HepG2 (cell line): Measurements from ENCODE around the gene IGFN1.

Experiments used
- ATM ChIP-seq: fragments of 450-650 bp; IDR thresholded peaks from 2 replicates; pipeline ENCODE4 v1.7.1; 2017; ENCODE audit warnings: mild to moderate bottlenecking, borderline replicate concordance
- CCAR2 ChIP-seq: fragments of 200-400 bp; formaldehyde crosslinking; optimal IDR thresholded peaks from 2 replicates; pipeline ENCODE3; 2018; ENCODE audit warnings: low read depth, mild to moderate bottlenecking, low read length, moderate library complexity
- EZH2 ChIP-seq: conservative IDR thresholded peaks from 2 replicates; pipeline ENCODE4 v1.6.1; 2012; ENCODE audit warnings: mild to moderate bottlenecking, low read depth, low read length, moderate library complexity
- MBD4 ChIP-seq: IDR thresholded peaks from 2 replicates; pipeline ENCODE4 v1.6.1; 2012; ENCODE audit warnings: low read length, inconsistent platforms, borderline replicate concordance
- NFE2L2 ChIP-seq: fragments of 150-350 bp; IDR thresholded peaks from 2 replicates; pipeline ENCODE4 v1.6.1; 2014; ENCODE audit warnings: low read length
- POLR2A ChIP-seq, 2 experiments: IDR thresholded peaks; 2 replicates each; pipeline ENCODE4 v1.6.1; 2011; ENCODE audit warnings: low read depth in 2 of 2, low read length in 2 of 2, mild to moderate bottlenecking in 1 of 2, moderate library complexity in 1 of 2; ENCODE audit not compliant: insufficient read depth in 1 of 2
- ZNF549 ChIP-seq: sonication (generic); formaldehyde crosslinking; IDR thresholded peaks from 2 replicates; pipeline ENCODE4 v1.5.0; 2020; ENCODE audit warnings: missing genetic modification reagents
- TF ChIP-seq, protein P1 (sequence below): sonication (generic); formaldehyde crosslinking; IDR thresholded peaks from 2 replicates; pipeline ENCODE4 v1.5.1; 2020; ENCODE audit warnings: mild to moderate bottlenecking, missing genetic modification reagents
- TF ChIP-seq, protein P2 (sequence below): sonication (generic); formaldehyde crosslinking; IDR thresholded peaks from 2 replicates; pipeline ENCODE4 v1.4.0; 2020; ENCODE audit warnings: missing genetic modification reagents
- TF ChIP-seq, protein P3 (sequence below): sonication (generic); formaldehyde crosslinking; IDR thresholded peaks from 2 replicates; pipeline ENCODE4 v1.5.0; 2020; ENCODE audit warnings: mild to moderate bottlenecking, missing genetic modification reagents, moderate library complexity

DNA sequence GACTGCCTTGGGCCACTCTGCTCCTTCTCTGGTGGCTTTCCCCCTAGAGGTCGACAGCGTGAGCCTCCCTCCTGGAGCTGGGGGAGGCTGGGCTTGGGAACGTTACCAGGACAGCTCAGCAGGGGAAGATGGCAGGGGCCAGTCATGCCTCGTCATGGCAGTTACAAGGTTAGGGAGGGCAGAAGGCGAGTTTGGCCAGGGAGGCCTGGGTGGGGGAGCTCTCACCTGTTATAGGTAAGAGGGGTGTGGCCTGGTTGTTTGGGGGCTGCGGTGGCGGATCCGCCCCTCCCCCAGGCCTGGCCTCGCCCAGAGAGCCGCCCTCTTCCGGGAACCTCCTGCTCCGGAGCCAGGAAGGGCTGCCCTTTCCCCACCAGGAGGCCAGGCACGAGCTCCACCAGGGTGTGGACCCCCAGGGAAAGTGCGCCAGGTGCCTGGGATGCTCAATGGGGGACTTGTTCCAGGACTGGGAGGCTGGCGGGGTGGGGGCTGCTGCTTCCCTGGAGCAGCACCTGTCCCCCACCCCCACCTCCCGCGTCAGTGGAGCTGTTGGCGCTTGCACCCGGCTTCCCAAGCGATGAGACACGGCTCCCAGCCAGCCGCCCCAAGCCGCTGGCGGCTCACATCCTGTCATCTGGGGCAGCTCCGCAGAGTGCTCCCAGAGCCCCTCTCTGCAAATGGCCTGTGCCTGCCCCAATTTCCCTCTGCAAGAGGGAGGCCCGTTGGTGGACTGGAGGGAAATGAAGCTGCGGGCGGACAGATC lies 69.0 kb downstream of the IGFN1 start:
- TF ChIP-seq, protein P1, sequence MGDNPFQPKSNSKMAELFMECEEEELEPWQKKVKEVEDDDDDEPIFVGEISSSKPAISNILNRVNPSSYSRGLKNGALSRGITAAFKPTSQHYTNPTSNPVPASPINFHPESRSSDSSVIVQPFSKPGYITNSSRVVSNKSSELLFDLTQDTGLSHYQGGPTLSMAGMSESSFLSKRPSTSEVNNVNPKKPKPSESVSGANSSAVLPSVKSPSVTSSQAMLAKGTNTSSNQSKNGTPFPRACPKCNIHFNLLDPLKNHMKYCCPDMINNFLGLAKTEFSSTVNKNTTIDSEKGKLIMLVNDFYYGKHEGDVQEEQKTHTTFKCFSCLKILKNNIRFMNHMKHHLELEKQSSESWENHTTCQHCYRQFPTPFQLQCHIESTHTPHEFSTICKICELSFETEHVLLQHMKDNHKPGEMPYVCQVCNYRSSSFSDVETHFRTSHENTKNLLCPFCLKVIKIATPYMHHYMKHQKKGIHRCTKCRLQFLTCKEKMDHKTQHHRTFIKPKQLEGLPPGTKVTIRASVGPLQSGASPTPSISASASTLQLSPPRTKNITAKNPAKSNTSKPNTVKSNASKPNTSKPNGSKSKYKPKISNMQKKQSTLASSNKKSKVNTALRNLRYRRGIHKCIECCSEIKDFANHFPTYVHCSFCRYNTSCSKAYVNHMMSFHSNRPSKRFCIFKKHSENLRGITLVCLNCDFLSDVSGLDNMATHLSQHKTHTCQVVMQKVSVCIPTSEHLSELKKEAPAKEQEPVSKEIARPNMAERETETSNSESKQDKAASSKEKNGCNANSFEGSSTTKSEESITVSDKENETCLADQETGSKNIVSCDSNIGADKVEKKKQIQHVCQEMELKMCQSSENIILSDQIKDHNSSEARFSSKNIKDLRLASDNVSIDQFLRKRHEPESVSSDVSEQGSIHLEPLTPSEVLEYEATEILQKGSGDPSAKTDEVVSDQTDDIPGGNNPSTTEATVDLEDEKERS (CRISPR knock-in tag): no peak
- TF ChIP-seq ZNF549 (CRISPR knock-in tag) (no peak), EZH2 (no peak), CCAR2 (no peak), NFE2L2 (no peak), MBD4 (no peak), ATM (no peak), POLR2A (IDR thresholded peaks at IDR 0.05; ENCODE audit: insufficient read depth in 1 of 2, low read depth in 2 of 2, low read length in 2 of 2) (no peak)
- TF ChIP-seq, protein P2, sequence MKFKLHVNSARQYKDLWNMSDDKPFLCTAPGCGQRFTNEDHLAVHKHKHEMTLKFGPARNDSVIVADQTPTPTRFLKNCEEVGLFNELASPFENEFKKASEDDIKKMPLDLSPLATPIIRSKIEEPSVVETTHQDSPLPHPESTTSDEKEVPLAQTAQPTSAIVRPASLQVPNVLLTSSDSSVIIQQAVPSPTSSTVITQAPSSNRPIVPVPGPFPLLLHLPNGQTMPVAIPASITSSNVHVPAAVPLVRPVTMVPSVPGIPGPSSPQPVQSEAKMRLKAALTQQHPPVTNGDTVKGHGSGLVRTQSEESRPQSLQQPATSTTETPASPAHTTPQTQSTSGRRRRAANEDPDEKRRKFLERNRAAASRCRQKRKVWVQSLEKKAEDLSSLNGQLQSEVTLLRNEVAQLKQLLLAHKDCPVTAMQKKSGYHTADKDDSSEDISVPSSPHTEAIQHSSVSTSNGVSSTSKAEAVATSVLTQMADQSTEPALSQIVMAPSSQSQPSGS (CRISPR knock-in tag): no peak
- TF ChIP-seq, protein P3, sequence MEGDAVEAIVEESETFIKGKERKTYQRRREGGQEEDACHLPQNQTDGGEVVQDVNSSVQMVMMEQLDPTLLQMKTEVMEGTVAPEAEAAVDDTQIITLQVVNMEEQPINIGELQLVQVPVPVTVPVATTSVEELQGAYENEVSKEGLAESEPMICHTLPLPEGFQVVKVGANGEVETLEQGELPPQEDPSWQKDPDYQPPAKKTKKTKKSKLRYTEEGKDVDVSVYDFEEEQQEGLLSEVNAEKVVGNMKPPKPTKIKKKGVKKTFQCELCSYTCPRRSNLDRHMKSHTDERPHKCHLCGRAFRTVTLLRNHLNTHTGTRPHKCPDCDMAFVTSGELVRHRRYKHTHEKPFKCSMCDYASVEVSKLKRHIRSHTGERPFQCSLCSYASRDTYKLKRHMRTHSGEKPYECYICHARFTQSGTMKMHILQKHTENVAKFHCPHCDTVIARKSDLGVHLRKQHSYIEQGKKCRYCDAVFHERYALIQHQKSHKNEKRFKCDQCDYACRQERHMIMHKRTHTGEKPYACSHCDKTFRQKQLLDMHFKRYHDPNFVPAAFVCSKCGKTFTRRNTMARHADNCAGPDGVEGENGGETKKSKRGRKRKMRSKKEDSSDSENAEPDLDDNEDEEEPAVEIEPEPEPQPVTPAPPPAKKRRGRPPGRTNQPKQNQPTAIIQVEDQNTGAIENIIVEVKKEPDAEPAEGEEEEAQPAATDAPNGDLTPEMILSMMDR (CRISPR knock-in tag): no peak
